Endothelial cell of umbilical vein (primary cell): ENCODE data around the gene PLCB4.

Experiments used
- EZH2 ChIP-seq: IDR thresholded peaks from 2 replicates; pipeline ENCODE4 v1.6.1; 2012; ENCODE audit warnings: borderline replicate concordance, low read depth, mild to moderate bottlenecking, moderate library complexity, low read length, inconsistent platforms; ENCODE audit not compliant: severe bottlenecking
- GATA2 ChIP-seq: IDR thresholded peaks from 2 replicates; pipeline ENCODE4 v1.7.0; 2011; ENCODE audit warnings: low read depth, mild to moderate bottlenecking, moderate library complexity, mixed read lengths, low read length; ENCODE audit not compliant: insufficient read length, insufficient read depth
- JUN ChIP-seq: IDR thresholded peaks from 2 replicates; pipeline ENCODE4 v1.6.1; 2011; ENCODE audit warnings: borderline replicate concordance, low read depth; ENCODE audit not compliant: insufficient read length, insufficient read depth
- MYC ChIP-seq: IDR thresholded peaks from one replicate; pipeline ENCODE4 v1.6.1; 2011; ENCODE audit warnings: mild to moderate bottlenecking, low read depth, low read length
- POLR2A ChIP-seq: IDR thresholded peaks from 2 replicates; pipeline ENCODE4 v1.6.1; 2012; ENCODE audit warnings: low read depth, mild to moderate bottlenecking, control low read depth, low read length
- POLR2AphosphoS5 ChIP-seq: IDR thresholded peaks from 2 replicates; pipeline ENCODE4 v1.6.1; 2012; ENCODE audit warnings: low read depth, mild to moderate bottlenecking, control low read depth, low read length, moderate library complexity; ENCODE audit not compliant: insufficient read depth
- TF ChIP-seq, protein P1 (sequence below), 2 donors: IDR thresholded peaks; 1 replicate in 1 of 2; 2 replicates in 1 of 2; pipeline ENCODE4 v1.5.1; 2011; ENCODE audit warnings: low read length in 2 of 2, mild to moderate bottlenecking in 2 of 2, moderate library complexity in 2 of 2, control low read depth in 1 of 2, inconsistent platforms in 1 of 2, low read depth in 1 of 2; ENCODE audit not compliant: insufficient read depth in 1 of 2; ENCODE audit errors: extremely low read depth in 1 of 2
- TF ChIP-seq, protein P2 (sequence below): IDR thresholded peaks from 2 replicates; pipeline ENCODE4 v1.6.1; 2011; ENCODE audit not compliant: insufficient read depth, insufficient read length

DNA sequence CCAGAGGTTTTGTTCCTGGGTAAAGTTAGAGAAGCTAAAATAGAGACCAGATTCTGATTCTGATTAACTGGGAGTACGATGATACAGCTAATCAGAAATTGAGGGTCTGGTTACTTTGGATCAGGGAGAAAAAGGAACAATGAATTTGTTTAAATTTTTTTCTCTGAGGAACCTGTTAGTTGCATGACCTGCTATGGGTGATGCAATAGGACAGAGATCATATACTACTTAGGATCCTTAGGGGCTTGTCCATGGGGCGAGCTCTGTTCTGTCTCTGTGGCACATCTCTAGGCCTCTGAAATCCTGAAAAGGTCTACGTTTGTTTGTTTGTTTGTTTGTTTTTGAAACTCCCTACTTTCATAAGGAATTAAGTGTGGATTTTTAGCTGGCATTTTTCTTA lies 279.4 kb downstream of the PLCB4 start:
- TF ChIP-seq, protein P1, sequence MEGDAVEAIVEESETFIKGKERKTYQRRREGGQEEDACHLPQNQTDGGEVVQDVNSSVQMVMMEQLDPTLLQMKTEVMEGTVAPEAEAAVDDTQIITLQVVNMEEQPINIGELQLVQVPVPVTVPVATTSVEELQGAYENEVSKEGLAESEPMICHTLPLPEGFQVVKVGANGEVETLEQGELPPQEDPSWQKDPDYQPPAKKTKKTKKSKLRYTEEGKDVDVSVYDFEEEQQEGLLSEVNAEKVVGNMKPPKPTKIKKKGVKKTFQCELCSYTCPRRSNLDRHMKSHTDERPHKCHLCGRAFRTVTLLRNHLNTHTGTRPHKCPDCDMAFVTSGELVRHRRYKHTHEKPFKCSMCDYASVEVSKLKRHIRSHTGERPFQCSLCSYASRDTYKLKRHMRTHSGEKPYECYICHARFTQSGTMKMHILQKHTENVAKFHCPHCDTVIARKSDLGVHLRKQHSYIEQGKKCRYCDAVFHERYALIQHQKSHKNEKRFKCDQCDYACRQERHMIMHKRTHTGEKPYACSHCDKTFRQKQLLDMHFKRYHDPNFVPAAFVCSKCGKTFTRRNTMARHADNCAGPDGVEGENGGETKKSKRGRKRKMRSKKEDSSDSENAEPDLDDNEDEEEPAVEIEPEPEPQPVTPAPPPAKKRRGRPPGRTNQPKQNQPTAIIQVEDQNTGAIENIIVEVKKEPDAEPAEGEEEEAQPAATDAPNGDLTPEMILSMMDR (IDR thresholded peaks at IDR 0.05; ENCODE audit: extremely low read depth in 1 of 2, insufficient read depth in 1 of 2, low read depth in 1 of 2, low read length in 2 of 2): no peak
- no peak for TF ChIP-seq EZH2
- no peak for TF ChIP-seq MYC
- TF ChIP-seq, protein P2, sequence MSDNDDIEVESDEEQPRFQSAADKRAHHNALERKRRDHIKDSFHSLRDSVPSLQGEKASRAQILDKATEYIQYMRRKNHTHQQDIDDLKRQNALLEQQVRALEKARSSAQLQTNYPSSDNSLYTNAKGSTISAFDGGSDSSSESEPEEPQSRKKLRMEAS: no peak
- TF ChIP-seq POLR2A: no peak
- no peak for TF ChIP-seq POLR2AphosphoS5
- no peak for TF ChIP-seq GATA2
- TF ChIP-seq JUN: no peak
